ENCODE results near the gene WDR83.
"Not testable (repeated sequence)": the region's sequence is repeated elsewhere in the genome, so short reads cannot be mapped to it uniquely, and the experiment has no call there.

Gene WDR83, protein sequence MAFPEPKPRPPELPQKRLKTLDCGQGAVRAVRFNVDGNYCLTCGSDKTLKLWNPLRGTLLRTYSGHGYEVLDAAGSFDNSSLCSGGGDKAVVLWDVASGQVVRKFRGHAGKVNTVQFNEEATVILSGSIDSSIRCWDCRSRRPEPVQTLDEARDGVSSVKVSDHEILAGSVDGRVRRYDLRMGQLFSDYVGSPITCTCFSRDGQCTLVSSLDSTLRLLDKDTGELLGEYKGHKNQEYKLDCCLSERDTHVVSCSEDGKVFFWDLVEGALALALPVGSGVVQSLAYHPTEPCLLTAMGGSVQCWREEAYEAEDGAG

DNA sequence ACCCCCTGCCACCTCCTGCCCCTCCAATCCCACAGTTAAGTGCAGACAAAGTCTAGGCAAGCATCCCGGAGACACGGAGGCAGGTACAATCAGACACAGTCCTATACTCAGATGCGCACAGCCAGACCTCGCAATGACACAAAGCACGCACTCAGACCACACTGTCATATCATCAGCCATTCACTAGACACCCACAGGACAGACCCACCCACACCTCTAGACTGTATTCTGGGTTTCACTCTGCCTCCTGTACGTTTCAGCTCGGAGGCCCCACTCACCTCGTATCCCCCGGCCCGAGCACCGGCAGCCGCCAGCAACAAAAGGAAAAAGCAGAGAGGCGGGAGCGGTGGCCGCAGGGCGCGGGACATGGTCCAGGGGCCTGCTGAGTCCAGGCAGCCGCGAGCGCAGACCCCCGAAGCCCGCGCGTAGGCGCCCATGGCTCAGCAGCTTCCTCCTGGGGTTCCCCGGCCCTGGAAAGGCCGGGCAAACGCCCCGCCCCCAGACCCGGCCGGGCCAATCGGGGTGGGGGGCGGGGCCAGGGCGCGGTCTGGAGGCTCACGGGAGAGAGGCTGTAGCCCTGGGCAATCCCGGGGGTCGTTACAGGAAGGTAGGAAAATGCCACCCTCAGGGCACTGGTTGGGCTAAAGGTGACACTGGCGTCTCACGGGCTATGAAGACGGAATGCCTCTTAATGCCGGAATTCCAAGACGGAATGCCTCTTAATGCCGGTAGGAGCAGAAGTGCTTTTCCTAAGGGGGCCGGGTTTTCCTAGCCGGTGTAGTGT, at the start of gene WDR83, which contains the start of gene MAN2B1:
WDR83 (plus strand) TSS at position 543 of the 784 bp plus-strand sequence. CDS start 2,984 bp downstream, outside the sequence.
MAN2B1 (minus strand) TSS at position 478 of the 784 bp plus-strand sequence; CDS start at position 437, 41 bp downstream.
- peak; percentile 83 for DNase-seq (ENCODE audit: low read depth)

DNA sequence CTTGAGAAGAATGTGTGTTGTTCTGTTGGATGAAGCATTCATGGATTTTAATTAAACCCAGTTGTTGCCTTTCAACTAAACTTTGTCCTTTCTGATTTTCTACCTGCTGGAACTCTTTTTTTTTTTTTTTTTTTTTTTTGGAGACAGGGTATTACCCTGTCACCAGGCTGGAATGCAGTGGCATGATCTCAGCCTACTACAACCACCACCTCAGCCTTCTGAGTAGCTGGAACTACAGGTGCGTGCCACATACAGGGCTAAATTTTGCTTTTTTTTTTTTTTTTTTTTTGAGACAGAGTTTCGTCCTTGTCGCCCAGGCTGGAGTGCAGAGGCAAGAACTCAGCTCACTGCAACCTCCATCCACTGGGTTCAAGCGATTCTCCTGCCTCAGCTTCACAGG, 49.0 kb upstream of the WDR83 start:
- TF ChIP-seq, protein P1, sequence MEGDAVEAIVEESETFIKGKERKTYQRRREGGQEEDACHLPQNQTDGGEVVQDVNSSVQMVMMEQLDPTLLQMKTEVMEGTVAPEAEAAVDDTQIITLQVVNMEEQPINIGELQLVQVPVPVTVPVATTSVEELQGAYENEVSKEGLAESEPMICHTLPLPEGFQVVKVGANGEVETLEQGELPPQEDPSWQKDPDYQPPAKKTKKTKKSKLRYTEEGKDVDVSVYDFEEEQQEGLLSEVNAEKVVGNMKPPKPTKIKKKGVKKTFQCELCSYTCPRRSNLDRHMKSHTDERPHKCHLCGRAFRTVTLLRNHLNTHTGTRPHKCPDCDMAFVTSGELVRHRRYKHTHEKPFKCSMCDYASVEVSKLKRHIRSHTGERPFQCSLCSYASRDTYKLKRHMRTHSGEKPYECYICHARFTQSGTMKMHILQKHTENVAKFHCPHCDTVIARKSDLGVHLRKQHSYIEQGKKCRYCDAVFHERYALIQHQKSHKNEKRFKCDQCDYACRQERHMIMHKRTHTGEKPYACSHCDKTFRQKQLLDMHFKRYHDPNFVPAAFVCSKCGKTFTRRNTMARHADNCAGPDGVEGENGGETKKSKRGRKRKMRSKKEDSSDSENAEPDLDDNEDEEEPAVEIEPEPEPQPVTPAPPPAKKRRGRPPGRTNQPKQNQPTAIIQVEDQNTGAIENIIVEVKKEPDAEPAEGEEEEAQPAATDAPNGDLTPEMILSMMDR (IDR thresholded peaks at IDR 0.05; ENCODE audit: insufficient read depth, low read depth, low read length, missing control alignments): no peak
- H3K4me3 ChIP-seq (ENCODE audit: low read depth, low read length): no peak overlapping the region
- no peak for DNase-seq (ENCODE audit: low read depth)

More for the DNA sequence above, at the start of gene WDR83, which contains the start of gene MAN2B1:
- H3K4me3 ChIP-seq (ENCODE audit: low read depth, low read length): peak within 1 kb of the TSS; percentile 81
- TF ChIP-seq, protein P1 (IDR thresholded peaks at IDR 0.05; ENCODE audit: insufficient read depth, low read depth, low read length, missing control alignments): no peak

DNA sequence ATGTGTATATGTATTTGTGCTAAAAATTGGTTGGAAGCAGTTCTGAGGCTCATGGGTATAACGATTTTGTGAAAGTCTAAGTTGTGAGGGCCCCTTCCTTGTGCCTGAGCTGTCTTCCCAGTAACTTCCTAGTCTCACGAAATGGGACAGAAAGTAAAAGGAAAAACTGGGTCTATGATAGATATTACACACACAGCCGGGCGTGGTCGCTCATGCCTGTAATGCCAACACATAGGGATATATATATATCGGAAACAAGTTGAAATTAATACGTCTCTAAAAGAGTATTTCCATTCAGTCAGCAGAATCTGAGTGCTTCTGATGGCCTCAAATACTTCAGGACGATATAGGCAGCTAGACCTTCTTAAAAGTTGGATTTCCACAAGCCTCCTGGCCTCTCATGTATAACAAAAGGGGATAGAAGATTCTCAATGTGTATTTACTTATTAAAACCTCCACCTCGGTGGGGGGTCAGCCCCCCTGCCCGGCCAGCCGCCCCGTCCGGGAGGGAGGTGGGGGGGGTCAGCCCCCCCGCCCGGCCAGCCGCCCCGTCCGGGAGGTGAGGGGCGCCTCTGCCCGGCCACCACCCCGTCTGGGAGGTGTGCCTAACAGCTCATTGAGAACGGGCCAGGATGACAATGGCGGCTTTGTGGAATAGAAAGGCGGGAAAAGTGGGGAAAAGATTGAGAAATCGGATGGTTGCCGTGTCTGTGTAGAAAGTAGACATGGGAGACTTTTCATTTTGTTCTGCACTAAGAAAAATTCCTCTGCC, 45.2 kb upstream of the WDR83 start:
- not testable (repeated sequence) for DNase-seq (ENCODE audit: low read depth); H3K4me3 ChIP-seq (ENCODE audit: low read depth, low read length)

DNA sequence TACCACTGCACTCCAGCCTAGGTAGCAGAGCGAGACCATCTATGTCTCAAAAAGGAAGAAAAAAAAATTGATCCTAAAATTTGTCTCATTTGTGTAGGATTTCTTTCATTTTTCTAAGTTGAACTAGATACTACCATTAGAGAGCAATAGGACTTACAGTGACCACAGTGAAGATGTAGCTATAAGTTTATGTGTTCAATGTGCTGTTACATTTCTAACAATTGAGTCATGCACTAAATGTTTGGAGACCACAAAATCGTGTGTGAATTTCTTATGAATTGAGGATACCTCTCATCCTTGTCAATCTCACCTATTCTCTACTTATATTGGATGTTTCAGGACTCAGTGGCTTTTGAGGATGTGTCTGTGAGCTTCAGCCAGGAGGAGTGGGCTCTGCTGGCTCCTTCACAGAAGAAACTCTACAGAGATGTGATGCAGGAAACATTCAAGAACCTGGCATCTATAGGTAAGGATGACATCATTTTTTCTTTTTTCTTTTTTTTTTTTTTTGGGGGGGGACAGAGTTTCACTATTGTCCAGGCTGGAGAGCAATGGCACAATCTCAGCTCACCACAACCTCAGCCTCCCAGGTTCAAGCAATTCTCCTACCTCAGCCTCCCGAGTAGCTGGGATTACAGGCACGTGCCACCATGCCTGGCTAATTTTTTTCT, 43.1 kb upstream of the WDR83 start:
- DNase-seq (ENCODE audit: low read depth): no peak
- H3K4me3 ChIP-seq (ENCODE audit: low read depth, low read length): no peak overlapping the region
- TF ChIP-seq, protein P1 (IDR thresholded peaks at IDR 0.05; ENCODE audit: insufficient read depth, low read depth, low read length, missing control alignments): no peak

DNA sequence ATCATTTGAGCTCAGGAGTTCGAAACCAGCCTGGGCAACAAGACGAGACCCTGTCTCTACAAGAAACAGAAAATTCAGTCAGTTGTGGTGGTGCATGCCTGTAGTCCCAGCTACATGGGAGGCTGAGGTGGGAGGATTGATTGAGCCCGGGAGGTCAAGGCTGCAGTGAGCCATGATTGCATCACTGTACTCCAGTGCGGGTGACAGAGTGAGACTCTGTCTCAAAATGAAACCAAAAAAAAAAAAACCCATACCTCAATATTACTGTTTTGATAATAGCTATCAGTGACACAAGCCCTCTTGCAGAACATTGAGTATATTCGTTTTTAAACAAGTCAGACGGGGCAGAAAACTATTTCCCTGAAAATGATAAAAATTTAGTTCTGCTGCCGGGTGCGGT, 39.6 kb upstream of the WDR83 start:
- TF ChIP-seq, protein P1 (IDR thresholded peaks at IDR 0.05; ENCODE audit: insufficient read depth, low read depth, low read length, missing control alignments): no peak
- no peak overlapping the region for H3K4me3 ChIP-seq (ENCODE audit: low read depth, low read length)

DNA sequence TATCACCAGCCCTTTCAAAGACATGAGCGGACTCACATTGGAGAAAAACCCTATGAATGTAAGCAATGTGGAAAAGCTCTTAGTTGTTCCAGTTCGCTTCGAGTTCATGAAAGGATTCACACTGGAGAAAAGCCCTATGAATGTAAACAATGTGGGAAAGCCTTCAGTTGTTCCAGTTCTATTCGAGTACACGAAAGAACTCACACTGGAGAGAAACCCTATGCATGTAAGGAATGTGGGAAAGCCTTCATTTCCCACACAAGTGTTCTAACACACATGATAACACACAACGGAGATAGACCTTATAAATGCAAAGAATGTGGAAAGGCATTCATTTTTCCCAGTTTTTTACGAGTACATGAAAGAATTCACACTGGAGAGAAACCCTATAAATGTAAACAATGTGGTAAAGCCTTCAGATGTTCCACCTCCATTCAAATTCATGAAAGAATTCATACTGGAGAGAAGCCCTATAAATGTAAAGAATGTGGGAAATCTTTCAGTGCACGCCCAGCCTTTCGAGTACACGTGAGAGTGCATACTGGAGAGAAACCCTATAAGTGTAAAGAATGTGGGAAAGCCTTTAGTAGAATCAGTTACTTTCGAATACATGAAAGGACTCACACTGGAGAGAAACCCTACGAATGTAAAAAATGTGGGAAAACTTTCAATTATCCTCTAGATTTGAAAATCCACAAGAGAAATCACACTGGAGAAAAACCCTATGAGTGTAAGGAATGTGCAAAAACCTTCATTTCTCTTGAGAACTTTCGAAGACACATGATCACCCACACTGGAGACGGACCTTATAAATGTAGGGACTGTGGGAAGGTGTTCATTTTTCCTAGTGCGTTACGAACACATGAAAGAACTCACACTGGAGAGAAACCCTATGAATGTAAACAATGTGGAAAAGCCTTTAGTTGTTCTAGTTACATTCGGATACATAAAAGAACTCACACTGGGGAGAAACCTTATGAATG, 38.3 kb upstream of the WDR83 start:
- H3K4me3 ChIP-seq (ENCODE audit: low read depth, low read length): no peak overlapping the region
- DNase-seq (ENCODE audit: low read depth): peak; percentile 39
- TF ChIP-seq, protein P1 (IDR thresholded peaks at IDR 0.05; ENCODE audit: insufficient read depth, low read depth, low read length, missing control alignments): no peak

More for the DNA sequence above, 39.6 kb upstream of the WDR83 start:
- DNase-seq (ENCODE audit: low read depth): no peak
